ENCODE data around the gene SYT13.

SYT13 gene

GRCh38 chr11:45285930-45286632 lies at the start of gene SYT13:
TSS of gene SYT13 (minus strand) at chr11:45286341. CDS start at chr11:45286207, 134 bp downstream.
- H3K27ac ChIP-seq = peak within 1 kb of the TSS; percentile 25; the same call in 1 of the 2 replicates
- TF ChIP-seq CTCF (conservative IDR thresholded peaks at IDR 0.05) = no peak

GRCh38 chr11:45335434-45335833 lies 49.3 kb upstream of the SYT13 start:
- H3K27ac ChIP-seq = no peak overlapping the region
- TF ChIP-seq CTCF (conservative IDR thresholded peaks at IDR 0.05) = no peak

- H3K27ac ChIP-seq = no peak overlapping the region
- no peak for TF ChIP-seq CTCF (conservative IDR thresholded peaks at IDR 0.05)
Observed at GRCh38 chr11:45334836-45335235, 48.7 kb upstream of the SYT13 start.

- TF ChIP-seq CTCF (conservative IDR thresholded peaks at IDR 0.05) = no peak
- no peak overlapping the region for H3K27ac ChIP-seq
Observed at GRCh38 chr11:45334410-45334809, 48.3 kb upstream of the SYT13 start.

- TF ChIP-seq CTCF (conservative IDR thresholded peaks at IDR 0.05) = no peak
- H3K27ac ChIP-seq = peak overlapping the region; percentile 25
Observed at GRCh38 chr11:45333001-45333971, 47.1 kb upstream of the SYT13 start.

GRCh38 chr11:45332276-45332934 lies 46.3 kb upstream of the SYT13 start:
- TF ChIP-seq CTCF (conservative IDR thresholded peaks at IDR 0.05) = peak; percentile 81
- H3K27ac ChIP-seq = no peak overlapping the region

- no peak for TF ChIP-seq CTCF (conservative IDR thresholded peaks at IDR 0.05)
- no peak overlapping the region for H3K27ac ChIP-seq
Observed at GRCh38 chr11:45331839-45332238, 45.7 kb upstream of the SYT13 start.

Data from VCaP (cell line).